LNCaP clone FGC (cell line): ENCODE results near the gene ERBB4.

Source experiments
- DNase-seq: peaks from one replicate; pipeline ENCODE4 v3.0.0-alpha.2; 2011; ENCODE audit warnings: low read depth
- H3K4me3 ChIP-seq: 2 replicates; pipeline ENCODE4 v1.5.1; 2011; ENCODE audit warnings: mild to moderate bottlenecking, low read depth, low read length, control low read depth
- TF ChIP-seq, protein P1 (sequence below): IDR thresholded peaks from 2 replicates; pipeline ENCODE4 v1.5.1; 2012; ENCODE audit warnings: mild to moderate bottlenecking; ENCODE audit not compliant: control insufficient read depth, insufficient read depth; ENCODE audit errors: extremely low read depth

ERBB4 gene

DNA sequence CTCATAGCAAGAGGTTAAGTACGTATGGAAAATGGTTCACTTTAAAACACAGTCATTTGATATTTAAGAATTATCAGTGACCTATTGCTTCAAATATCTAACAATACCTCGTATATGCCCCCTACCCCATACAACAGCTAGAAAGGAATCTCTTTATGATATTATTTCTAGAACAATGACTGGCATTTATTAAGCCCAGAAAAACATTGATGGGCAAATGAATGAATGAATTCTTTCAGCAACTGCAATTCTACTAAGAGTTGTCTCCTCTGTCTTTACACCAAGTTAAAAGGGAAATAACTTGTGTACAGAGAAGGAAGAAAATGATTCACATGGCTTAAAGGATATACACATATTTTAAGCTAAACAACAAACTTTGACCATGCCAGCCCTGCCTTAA, 384.7 kb downstream of the ERBB4 start:
- no peak overlapping the region for H3K4me3 ChIP-seq
- DNase-seq = no peak
- TF ChIP-seq, protein P1, sequence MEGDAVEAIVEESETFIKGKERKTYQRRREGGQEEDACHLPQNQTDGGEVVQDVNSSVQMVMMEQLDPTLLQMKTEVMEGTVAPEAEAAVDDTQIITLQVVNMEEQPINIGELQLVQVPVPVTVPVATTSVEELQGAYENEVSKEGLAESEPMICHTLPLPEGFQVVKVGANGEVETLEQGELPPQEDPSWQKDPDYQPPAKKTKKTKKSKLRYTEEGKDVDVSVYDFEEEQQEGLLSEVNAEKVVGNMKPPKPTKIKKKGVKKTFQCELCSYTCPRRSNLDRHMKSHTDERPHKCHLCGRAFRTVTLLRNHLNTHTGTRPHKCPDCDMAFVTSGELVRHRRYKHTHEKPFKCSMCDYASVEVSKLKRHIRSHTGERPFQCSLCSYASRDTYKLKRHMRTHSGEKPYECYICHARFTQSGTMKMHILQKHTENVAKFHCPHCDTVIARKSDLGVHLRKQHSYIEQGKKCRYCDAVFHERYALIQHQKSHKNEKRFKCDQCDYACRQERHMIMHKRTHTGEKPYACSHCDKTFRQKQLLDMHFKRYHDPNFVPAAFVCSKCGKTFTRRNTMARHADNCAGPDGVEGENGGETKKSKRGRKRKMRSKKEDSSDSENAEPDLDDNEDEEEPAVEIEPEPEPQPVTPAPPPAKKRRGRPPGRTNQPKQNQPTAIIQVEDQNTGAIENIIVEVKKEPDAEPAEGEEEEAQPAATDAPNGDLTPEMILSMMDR = no peak

DNA sequence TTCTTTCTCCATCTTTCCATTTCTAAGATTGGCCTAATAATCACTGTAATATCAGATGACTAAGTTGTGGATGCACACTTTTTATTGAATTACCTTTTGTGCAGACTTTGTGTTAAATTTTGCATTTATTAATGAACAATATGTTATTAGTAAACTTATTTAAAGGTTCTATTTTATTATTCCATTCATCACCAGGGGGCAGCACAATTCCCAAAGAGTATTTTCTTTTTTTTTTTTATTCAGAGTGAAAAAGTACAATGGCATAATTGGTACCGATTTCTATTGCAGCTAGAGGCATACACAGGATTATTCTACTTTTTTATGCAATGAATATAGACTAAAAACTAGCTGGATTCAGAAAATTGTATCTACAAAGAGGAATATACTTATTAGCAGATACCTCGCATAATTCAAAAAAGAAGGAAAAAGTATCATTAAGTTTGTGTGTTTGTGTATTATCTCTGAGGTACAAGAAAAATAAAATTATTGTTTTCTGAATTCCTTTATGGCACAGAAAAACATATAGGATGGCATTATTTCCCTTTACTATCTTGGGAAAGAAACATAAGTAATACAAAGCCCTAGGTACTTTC, 390.6 kb downstream of the ERBB4 start:
- TF ChIP-seq, protein P1 = peak; percentile 35

DNA sequence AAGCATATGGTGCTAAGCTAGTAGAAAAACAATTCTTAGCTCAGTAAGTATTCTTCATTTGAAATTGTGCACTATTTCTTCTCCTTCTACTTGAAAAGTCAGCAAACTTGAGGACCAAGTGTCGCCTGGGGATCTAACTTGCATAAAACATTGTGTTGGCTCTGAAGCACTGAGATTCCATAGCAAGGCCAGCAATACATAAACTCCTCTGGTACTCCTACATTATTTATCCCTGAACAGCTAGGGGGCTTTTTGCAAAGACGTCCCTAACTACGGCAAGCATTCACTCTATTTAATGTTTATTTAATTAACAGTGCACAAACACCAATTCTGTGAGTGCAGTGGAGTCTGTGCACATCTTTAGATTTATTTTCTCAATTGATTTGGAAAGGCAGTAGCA, 392.2 kb downstream of the ERBB4 start:
- no peak for DNase-seq
- TF ChIP-seq, protein P1 = no peak
- no peak overlapping the region for H3K4me3 ChIP-seq

More for the DNA sequence above, 390.6 kb downstream of the ERBB4 start:
- no peak overlapping the region for H3K4me3 ChIP-seq
- DNase-seq = no peak

GRCh38 chr2:212145121-212145520, 393.5 kb downstream of the ERBB4 start:
- TF ChIP-seq, protein P1 = no peak
- no peak overlapping the region for H3K4me3 ChIP-seq
- DNase-seq = no peak

GRCh38 chr2:212142631-212143030, 396.0 kb downstream of the ERBB4 start:
- DNase-seq = no peak
- no peak overlapping the region for H3K4me3 ChIP-seq
- TF ChIP-seq, protein P1 = no peak

GRCh38 chr2:212141499-212141898, 397.1 kb downstream of the ERBB4 start:
- no peak for DNase-seq
- TF ChIP-seq, protein P1 = no peak
- no peak overlapping the region for H3K4me3 ChIP-seq

- no peak overlapping the region for H3K4me3 ChIP-seq
- DNase-seq = no peak
- TF ChIP-seq, protein P1 = no peak
These were observed 402.3 kb downstream of the ERBB4 start for GRCh38 chr2:212136216-212136795.
